NCI-H510A (cell line): ENCODE results near the gene CHMP1A.
A peak's percentile ranks its signal among the peaks of the same experiment; 100 is the strongest.
"Not testable (repeated sequence)": the region's sequence is repeated elsewhere in the genome, so short reads cannot be mapped to it uniquely, and the experiment has no call there.

Experiments used
- DNase-seq: peaks from one replicate; lab custom pipeline; 2025; lab: John Stamatoyannopoulos, UW

CHMP1A gene

DNA sequence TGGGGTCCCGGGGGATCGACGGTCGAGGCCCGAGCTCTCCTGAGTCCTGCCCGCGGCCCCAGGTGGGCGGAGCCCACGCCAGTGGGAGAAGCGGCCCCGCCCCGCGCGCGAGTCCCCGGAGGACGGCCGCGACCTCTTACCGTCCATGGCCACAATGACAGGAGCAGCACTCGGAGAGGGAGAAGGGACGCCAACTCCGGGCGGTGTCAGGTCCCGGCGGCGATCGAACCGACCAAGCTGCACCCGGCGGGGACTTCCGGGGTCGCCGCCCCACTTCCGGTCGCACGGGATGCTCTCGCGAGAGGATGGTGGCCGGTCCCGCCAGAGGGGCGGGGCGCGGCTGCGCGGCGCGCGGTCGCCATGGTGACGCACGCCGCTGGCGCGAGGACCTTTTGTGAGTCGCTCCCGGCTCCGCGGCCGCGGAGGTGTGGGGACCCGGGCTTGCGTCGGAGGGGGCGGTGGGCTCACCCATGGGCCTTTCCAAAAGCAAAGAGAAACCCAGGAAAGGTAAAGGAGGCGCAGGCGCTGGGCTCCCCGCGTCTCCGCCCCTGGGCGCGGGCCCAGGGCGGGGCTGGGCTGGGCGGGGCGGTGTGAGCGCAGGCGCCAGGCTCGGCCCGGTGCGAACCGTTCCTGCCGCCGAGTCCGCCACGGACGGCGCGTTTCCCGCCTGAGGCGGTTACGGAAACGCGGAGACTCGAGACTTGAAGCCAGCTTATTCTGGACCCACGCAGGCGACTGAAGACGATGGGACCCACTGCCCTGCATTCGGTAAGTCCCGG lies at the start of gene CHMP1A, which contains the start of gene SPATA33:
TSS of gene CHMP1A (minus strand) at position 267 of the 779 bp plus-strand sequence. CDS start at position 147, 120 bp downstream.
TSS of gene SPATA33 (plus strand) at position 395 of the 779 bp plus-strand sequence. CDS start at position 471, 76 bp downstream.
- DNase-seq: peak; percentile 66

- DNase-seq: no peak
These were observed 49.2 kb upstream of the CHMP1A start for GRCh38 chr16:89706518-89707260.

GRCh38 chr16:89705006-89705405 lies 47.5 kb upstream of the CHMP1A start:
- DNase-seq: no peak

DNA sequence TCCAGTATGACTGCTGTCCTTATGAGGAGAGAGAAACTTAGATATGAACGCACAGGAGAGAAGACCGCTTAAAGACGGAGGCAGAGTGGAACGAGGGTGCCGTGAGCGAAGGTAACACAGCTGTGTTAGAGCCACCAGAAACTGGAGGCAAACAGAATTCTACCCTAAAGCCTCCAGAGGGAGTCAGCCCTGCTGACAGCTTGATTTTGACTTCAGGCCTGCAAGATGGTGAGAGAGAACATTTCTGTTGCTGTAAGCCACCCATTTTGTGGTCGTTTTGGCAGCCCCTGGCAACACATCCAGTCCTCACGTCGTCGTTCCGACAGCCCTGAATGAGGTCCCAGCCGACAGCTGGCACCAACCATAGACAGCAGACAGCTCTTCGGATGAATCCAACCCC lies 46.8 kb upstream of the CHMP1A start:
- no peak for DNase-seq

DNA sequence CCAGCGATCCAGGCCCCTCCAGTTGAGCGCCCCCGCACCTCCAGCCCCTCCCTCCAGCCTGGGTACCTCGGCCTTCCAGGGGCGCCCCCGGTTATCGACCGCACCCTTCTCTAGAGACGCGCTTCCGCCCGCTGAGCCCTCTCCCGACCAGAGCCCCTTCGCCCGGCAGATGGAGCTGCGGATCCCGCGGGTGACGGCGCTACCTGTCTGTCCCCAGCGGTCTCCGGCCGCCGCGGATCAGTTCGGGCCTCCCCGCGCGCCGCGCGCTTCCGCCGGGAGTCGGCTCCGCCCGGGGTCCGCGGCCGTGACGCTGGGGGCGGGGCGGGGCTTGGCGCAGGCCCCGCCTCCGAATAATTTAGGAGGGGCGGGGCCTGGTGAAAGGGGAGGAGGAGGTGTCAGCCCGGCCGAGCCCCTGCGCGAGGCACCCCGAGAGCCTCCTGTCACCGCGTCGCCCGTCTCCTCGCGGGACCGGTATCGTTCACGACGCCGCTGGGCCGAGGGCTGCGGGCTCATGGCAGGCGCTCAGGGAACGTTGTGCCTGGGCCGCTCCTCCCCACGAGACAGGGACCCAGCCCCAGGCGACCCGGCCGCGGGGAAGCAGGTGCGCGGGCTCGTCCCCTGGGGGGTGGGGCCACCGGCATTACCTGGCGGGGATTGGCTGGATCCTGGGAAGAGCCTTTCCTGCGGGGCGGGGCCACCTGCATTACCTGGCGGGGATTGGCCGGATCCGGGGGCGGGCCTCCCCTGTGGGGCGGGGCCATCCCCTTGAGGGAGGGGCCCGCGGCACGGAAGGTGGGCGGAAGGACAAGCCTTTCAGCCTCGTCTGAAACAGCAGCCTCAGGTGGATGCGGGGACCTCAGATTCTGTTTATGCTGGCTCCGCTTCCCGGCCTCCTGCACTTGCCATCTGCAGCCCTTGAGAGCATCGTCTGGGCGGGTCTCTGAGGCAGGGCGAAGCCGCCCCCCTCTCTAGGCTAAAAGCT lies 44.2 kb upstream of the CHMP1A start, which contains the start of gene SPATA2L:
TSS of gene SPATA2L (minus strand) at position 281 of the 982 bp plus-strand sequence. CDS start 473 bp downstream, outside the sequence.
- DNase-seq: peak; percentile 77

GRCh38 chr16:89700649-89701424 lies 43.3 kb upstream of the CHMP1A start:
- DNase-seq: peak; percentile 32

DNA sequence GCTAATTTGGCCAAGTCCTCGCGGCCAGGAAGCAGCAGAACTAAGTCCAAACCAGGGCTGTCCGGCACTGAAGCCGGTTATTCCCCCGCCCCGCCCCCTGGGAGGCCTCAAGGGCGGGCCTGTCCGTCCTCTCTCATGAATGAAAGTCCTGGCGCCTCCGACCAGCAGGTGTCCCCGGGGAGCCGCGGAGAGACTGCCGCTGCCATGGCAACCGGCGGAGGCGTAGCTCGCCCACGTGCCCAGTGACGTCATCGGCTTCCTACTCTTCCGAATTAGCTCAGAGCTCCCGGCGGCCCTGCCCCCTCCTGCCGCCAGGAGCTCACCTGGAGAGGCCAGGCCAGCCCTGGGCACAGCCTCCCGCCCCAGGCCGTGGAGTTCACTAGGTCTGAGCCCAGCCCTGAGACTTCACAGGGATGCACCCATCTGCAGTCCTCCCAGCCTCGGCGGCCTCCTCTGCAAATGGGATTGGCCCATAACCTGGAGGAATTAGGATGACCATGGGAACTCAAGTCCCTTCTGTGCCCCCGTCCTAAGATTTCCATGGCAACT lies 42.7 kb upstream of the CHMP1A start:
- DNase-seq: peak; percentile 97

GRCh38 chr16:89699629-89700099 lies 42.2 kb upstream of the CHMP1A start:
- not testable (repeated sequence) for DNase-seq

DNA sequence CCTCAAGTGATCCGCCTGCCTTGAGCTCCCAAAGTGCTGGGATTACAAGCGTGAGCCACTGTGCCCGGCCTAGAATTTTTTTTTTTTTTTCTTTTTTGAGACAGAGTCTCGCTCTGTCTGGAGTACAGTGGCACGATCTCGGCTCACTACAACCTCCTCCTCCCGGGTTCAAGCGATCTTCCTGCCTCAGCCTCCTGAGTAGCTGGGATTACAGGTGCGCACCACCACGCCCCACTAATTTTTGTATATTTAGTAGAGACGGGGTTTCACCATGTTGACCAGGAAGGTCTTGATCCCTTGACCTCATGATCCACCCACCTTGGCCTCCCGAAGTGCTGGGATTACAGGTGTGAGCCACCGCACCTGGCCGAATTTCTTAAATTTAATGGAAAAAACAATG lies 41.2 kb upstream of the CHMP1A start:
- DNase-seq: not testable (repeated sequence)

- DNase-seq: no peak
These were observed 40.3 kb upstream of the CHMP1A start for GRCh38 chr16:89697616-89698331.

DNA sequence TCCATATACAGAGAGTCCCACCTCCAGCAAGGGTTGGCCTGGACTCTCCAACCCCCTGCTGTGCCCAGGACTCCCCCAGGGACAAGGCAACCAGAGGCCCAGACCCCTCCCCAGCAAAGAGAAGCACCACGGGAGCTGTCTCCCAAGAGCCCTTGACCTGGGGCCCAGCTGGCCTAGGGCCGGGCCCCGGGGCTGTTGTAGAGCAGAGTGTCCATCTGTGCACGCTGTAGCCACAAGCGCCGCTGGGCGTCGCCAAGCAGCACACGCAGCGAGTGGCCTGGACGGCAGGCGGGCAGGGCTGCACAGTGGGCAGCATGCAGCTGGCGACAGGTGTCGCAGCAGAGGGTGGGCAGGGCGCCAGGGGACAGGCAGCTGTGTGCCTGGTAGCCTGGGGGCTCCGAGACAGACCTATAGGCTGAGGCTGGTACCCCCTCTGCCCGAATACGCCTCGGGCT lies 39.7 kb upstream of the CHMP1A start:
- DNase-seq: no peak

DNA sequence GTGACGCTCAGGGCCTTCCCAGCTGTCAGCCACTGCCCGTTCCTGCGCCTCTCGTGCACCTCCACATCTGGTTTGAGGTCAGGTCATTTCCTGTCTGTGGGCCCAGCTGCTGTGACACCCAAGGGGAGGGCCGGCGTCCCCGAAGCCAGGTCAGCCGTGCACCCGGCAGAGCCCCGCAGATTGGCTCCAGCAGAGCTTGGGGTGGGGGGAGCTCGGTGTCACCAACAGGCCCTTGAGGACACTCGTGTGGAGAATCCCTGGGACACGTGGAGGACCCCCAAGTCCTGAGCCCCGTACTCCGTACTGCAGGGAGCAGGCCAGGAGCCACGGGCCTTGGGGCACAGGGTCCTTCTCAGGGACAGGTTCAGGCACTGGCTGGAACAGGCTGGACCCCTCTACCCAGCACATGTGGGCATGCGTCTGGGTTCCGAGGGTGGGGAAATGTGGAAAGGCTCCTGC lies 39.2 kb upstream of the CHMP1A start:
- no peak for DNase-seq

DNA sequence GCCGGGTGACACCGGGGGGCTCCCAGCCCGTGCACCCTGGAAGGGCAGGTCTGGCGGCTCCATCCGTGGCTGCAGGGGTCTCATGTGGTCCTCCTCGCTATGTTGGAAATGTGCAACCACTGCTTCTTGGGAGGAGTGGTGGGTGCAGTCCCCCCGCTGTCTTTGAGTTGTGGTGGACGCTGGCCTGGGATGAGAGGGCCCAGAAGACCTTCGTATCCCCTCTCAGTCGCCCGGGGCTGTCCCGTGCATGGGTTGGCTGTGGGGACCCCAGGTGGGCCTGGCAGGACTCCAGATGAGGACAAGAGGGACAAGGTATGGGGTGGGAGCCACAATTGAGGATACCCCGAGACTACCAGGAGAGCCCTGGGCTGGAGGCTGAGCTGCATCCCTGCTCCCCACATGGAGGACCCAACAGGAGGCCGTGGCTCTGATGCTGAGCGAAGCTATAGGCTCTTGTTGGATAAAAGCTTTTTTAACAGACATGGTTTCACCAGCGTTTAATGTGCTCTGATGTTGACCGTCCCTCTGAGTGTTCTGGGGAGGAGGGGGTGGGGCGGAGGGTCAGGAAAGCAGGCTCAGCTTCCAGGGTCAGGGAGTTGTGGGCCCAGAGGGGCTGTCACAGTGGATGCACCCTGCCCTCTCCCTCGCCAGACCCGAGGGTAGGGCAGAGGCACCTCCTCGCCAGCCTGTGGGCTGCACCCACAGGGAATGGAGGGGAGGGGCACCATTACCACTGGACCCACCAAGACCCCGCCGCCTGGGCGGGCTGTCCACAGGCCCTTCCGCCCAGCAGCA lies 38.6 kb upstream of the CHMP1A start:
- DNase-seq: no peak

DNA sequence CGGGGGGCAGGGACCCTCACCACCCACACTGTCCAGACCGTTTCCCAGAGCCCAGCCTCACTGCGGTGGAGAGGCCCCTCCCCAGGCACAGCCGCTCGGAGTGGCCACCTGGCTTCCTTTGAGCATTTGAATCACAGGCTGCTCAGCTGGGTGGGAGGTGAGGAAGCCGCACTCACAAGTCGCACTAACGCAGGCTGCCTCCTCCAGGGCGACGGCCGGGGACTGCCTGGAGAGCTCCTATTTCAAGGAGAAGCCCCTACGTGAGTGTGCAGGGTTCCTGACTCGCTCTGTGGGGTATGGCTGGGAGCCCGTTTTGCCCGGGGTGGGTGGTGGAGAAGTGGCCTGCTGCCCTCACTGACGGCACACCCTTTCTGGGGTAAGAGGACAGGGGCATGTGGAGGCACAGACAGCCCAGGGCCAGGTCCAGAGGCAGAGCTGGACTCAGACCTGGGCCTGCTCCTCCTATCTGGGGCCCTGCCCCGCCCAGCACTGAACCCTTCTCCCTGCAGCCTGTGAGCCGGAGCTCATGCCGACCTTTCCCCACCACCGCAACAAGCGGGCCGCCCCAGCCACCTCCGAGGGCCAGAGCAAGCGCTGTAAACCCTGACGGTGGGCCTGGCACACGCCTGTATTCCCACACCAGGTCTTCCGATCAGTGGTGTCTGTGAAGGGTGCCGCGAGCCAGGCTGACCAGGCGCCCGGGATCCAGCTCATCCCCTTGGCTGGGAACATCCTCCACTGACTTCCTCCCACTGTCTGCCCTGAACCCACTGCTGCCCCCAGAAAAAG lies 37.8 kb upstream of the CHMP1A start:
- DNase-seq: no peak

DNA sequence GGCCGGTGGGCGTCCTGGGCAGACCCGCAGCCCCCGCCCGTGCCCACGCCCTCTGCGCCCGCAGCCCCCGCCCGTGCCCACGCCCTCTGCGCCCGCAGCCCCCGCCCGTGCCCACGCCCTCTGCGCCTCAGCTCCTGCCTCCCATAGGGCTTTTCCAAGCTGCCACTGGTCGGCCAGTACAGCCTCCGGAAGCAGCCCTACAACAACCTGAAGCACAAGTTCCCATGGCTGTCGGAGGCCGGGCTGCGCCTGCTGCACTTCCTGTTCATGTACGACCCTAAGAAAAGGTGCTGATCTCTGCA lies 37.2 kb upstream of the CHMP1A start:
- not testable (repeated sequence) for DNase-seq

DNA sequence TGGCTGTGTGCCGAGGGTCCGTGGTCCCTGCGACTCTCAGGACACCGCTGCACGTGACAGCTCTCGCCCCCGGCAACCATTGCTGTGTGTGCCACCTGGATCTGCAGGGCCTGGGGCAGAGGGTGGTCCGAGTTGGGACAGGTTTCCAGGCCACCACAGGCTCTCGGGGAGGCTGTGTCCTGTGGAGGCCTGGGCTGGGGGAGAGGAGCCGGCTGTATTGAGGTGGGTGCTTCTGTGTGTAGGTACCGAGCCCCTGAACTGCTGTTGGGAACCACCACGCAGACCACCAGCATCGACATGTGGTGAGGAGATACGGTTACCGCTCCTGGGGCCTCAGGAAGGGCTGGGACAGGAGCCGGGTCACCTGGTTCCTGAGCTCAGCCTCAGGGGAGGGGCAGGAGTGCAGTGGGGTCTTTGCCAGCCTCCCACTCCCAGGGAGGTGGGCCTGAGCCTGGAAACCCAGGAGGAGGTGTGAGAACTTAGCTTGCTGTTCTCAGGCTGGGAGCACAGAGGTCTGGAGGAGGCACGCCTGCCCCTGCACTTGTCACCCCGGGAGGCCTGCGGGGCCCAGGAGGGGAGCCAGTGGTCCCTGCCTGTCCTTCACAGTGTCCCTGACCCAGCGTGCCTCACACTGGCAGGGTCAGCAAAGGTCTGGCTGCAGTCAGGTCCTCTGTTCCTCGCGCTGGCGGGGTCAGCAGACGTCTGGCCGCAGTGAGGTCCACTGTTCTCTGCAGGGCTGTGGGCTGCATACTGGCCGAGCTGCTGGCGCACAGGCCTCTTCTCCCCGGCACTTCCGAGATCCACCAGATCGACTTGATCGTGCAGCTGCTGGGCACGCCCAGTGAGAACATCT lies 36.6 kb upstream of the CHMP1A start:
- no peak for DNase-seq

- DNase-seq: no peak
These were observed 35.8 kb upstream of the CHMP1A start for GRCh38 chr16:89693289-89693731.
